Measurements from ENCODE around the gene PACRG. TPM values are rescaled to one million over a fixed set of nuclear protein-coding genes. Genes with fewer than 3 reads are reported as not detected.

The PACRG gene
- total and polyA plus RNA-seq, 2 of the 8 experiments (the other 6 are each of a cell fraction or from before 2014, with no cell fraction given) = 0.44 to 0.54 TPM

DNA sequence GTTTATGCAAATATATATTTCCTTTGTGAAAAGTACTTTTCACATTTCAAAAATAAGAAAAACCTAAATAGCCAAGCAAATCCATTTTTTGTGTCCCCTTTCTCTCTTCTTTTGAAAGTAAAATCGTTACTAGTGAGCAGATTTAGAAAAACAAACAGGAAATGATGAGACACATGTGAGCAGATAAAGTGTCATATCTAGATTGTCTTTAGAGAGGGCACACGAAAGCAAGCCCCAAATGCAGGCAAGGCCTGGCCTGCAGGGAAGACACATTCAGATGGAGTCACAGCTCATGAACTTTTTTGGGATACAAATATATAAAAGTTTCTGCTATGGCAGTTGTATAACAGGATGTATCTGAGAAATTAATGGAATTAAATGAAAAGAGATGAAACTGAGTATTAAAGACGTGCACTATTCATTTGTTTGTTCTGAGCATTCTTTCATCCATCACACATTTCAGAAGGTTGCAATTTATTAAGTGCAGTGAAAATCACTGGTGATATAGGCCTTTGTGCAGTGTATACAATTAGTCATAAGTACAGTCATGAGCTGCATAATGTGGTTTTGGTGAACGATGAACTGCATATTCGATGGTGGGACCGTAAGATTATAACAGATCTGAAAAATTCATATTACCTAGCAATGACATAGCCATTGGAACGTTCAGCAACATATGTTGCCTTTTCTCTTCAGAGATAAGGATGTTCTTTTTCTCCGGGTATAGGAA is 101.4 kb downstream of the PACRG start:
- no peak overlapping the region for H3K4me2 ChIP-seq (ENCODE audit: insufficient read depth in 1 of 2, low read depth in 2 of 2, low read length in 2 of 2)
- no peak overlapping the region for H2BK15ac ChIP-seq (ENCODE audit: low read length)
- H2AK5ac ChIP-seq (ENCODE audit: low read depth, low read length) = no peak overlapping the region
- H3K79me1 ChIP-seq (ENCODE audit: low read depth, low read length) = no peaks in the 10 kb centered on the region
- 87% methylated on average over 8 of the region's 8 CpGs; no CpG with 5 or more reads in 1 of the 2 experiments for WGBS, 2 experiments (ENCODE audit: extremely low coverage in 1 of 2, insufficient coverage in 1 of 2, insufficient read length in 1 of 2, insufficient replicate concordance in 2 of 2, low coverage in 1 of 2, low lambda C conversion rate in 2 of 2, missing lambda C conversion rate in 1 of 2)
- DNase-seq (ENCODE audit: low read depth in 1 of 2, low spot score in 2 of 2) = no peak
- H2BK20ac ChIP-seq (ENCODE audit: low read length) = no peak overlapping the region
- H3K4ac ChIP-seq (replicated peaks; ENCODE audit: insufficient read length, low read depth, low read length) = no peak overlapping the region
- H3K56ac ChIP-seq (replicated peaks; ENCODE audit: insufficient read length, low read depth, low read length) = no peak overlapping the region
- no peaks in the 10 kb centered on the region for H3K27me3 ChIP-seq (replicated peaks in 1 of 4; ENCODE audit: control insufficient read depth in 3 of 4, extremely low read depth in 1 of 4, insufficient read depth in 3 of 4, low read length in 3 of 4)
- no peaks in the 10 kb centered on the region for H3K23me2 ChIP-seq (ENCODE audit: low read depth, low read length)
- FAIRE-seq = no peak
- H2BK12ac ChIP-seq (ENCODE audit: low read depth, low read length) = no peak overlapping the region
- no peak overlapping the region for H3K27ac ChIP-seq (ENCODE audit: low read depth, low read length)
- no peaks in the 10 kb centered on the region for H4K20me1 ChIP-seq (replicated peaks in 1 of 2; ENCODE audit: control insufficient read depth in 1 of 2, insufficient read depth in 2 of 2, low read length in 2 of 2)
- no peak overlapping the region for H4K5ac ChIP-seq (ENCODE audit: insufficient read length, low read depth, low read length)
- H3K4me1 ChIP-seq (replicated peaks in 1 of 4; ENCODE audit: control insufficient read depth in 3 of 4, insufficient read depth in 4 of 4, low read length in 3 of 4) = peaks cover 0 to 2% (median 0%) of the 10 kb centered on the region in 4 experiments; a peak in 1 of 7 replicates
- no peak overlapping the region for H2BK5ac ChIP-seq (ENCODE audit: low read depth, low read length)
- H3K9me3 ChIP-seq (ENCODE audit: insufficient read depth in 2 of 2, low read depth in 1 of 2, low read length in 1 of 2) = peaks cover 0 to 4% of the 10 kb centered on the region in 2 experiments; a peak in 1 of 4 replicates
- H3K79me2 ChIP-seq (ENCODE audit: control insufficient read depth in 1 of 2, insufficient read depth in 2 of 2, low read length in 2 of 2) = no peaks in the 10 kb centered on the region
- ChIA-PET POLR2A (ENCODE audit: partially characterized antibody) (no interaction called here), CTCF (ENCODE audit: partially characterized antibody) (no interaction called here)
- H3K9ac ChIP-seq (replicated peaks in 1 of 4; ENCODE audit: extremely low read depth in 1 of 4, low read depth in 3 of 4, low read length in 3 of 4) = no peak overlapping the region
- no peak overlapping the region for H3K23ac ChIP-seq (ENCODE audit: insufficient read length)
- H2AFZ ChIP-seq (ENCODE audit: low read length) = no peak overlapping the region
- H4K8ac ChIP-seq (ENCODE audit: extremely low read depth, insufficient read depth, low read length) = no peak overlapping the region
- H2BK120ac ChIP-seq (replicated peaks; ENCODE audit: low read depth, low read length) = no peak overlapping the region
- H3K18ac ChIP-seq (ENCODE audit: extremely low read depth, low read length) = no peak overlapping the region
- H3K36me3 ChIP-seq (ENCODE audit: control insufficient read depth in 2 of 4, insufficient read depth in 4 of 4, low read length in 3 of 4) = no peaks in the 10 kb centered on the region
- no peak overlapping the region for H3K14ac ChIP-seq (ENCODE audit: insufficient read length)
- no peak overlapping the region for H4K91ac ChIP-seq (replicated peaks; ENCODE audit: insufficient read length, low read length)
- H3K4me3 ChIP-seq (ENCODE audit: extremely low read depth in 1 of 4, insufficient read depth in 2 of 4, low read depth in 3 of 4, low read length in 4 of 4) = no peak overlapping the region
- TF ChIP-seq SIX5 (IDR thresholded peaks at IDR 0.05; ENCODE audit: low read depth, low read length) (no peak), TAF7 (optimal IDR thresholded peaks at IDR 0.05; ENCODE audit: borderline replicate concordance, low read depth, low read length) (no peak), SP4 (IDR thresholded peaks at IDR 0.05; ENCODE audit: low read length) (no peak), GABPA (IDR thresholded peaks at IDR 0.05; ENCODE audit: borderline replicate concordance, insufficient read depth, low read length) (no peak), TCF12 (IDR thresholded peaks at IDR 0.05; ENCODE audit: low read depth, low read length) (no peak), SAP30 (IDR thresholded peaks at IDR 0.05; ENCODE audit: insufficient read depth, insufficient replicate concordance, low read length) (no peak)
